ENCODE data around the gene CTDSPL.

Gene CTDSPL

DNA sequence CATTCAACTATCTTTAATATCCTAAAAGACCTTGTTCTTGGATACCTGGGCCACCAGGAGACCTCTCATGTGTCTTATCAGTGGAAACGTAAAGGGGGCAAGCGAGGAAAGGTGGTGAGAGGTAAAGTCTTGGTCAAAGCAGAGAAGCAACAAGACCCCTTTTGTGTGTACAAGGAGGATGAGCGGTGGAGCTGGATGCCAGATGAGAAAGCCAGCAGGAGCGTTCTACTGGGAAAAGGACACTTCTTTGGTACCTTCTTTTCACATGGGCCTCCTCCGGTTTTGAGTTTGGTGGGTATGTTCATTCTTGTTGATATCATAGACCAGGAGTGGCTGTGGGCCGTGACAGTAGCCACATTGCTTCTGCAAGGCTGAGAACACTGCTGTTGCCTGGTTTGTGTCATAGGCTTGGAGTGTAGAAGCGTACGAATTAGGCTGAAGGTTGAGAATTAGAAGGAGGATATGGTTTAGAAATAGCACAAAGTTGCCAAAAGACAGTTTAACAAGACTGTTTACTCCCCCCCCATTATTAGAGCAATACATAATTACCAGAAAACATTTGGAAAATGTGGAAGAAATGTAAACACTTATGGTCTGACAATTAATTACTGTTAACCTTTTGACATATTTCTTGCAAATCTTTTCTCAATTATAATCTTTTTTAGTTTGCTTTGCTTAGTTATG, 82.1 kb downstream of the CTDSPL start:
- no peak for DNase-seq (ENCODE audit: low spot score)

DNA sequence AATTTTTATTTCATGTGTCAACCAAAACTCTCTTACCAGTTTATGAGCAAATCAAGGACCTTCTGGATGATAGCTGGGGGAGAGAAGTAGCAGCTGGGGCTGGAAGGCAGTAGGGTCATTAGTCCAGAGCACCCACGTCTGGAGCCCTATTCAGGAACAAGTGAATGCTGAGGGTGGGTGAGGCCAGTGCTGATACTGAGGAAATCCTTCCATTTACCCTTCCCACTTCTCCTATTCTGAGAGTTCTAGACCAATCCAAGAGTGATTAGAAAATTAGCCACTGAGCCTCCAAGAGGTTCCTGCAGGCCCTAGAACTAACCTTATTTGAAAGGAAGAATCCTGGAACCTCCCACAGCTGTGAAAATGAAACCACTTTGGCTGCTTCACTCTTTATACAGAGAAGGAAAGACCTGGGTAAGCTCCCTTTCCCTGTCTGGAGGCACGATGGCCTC, 82.7 kb downstream of the CTDSPL start:
- DNase-seq (ENCODE audit: low spot score), result no peak

DNA sequence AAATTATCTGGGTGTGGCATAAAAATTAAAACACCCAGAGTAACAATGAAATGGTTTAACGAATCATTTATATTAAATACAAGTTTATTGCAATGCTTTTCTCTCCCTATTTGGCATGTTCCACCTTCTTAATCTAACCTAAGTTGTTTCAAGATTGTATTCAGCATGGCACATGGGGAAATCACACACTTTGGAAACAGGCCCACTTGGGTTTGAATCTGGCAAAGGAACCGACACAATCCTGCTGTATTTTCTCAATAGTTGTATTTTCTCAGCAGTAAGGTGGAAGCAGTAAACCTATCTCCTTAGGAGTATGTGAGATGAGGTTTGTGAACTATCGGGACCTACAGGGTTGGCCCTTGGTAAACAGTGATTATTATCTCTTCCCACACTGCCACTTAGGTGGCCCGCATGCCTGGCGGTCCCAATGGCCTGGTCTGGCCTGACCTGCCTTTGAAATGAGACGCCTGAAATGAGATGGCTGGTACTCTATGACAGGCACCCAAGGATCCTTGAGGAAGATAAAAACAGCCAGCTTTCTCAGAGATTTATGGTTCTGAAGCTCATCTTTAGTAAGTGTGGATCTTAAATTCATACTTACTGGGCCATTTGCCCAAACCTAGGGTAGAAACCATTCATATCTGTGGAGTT, 83.6 kb downstream of the CTDSPL start:
- no peak for DNase-seq (ENCODE audit: low spot score)

DNA sequence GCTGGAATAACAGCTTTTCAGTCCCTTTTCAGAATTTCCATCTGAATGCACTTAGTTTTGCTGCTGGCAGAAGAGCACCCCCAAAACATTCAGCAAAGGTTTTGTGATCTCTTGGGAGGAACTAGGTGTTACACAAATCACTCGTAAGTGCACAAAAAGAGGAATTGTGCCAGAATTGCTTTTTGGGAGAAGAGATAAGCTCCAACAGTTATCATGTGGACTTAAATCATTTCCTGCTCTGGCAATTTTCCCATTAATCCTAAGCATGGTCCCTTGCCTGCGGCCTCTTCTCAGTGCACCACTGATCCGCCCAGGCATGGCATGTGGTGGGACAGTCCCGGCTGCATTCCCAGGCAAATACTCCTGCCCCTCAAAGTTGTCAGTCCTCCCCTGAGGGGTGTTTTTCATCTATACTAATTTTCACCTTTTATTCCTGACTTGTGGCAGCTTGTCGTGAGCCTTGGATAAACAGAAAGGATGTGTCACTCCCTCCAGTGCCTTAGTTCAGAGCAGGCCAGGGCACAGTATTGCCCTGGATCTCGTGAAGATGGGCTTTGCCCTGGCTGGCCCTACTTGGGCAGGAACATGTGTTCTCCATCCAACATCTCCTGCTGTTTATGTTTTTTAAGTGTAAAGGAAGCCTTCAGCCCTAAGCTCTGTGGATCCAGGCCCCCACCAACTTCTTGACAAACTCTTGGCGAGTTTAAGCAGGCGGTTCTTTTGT, 84.3 kb downstream of the CTDSPL start:
- DNase-seq (ENCODE audit: low spot score), result no peak

DNA sequence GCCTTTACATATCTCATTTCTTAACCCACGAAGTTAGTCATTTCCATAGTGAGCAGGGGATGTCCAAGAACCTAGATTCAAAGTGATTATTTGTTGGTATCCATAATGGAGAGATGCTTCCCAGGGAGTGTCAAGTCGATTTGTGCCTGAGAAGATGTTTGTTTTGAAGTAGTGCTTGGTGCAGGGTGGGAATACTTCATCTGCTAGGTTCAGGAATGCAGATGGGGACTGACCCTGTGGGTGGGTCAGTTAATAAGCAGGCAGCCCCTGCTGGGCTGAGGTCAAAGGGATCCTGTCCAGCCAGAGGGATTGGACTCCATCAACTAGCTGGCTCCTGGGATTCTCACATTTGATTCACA, 84.8 kb downstream of the CTDSPL start:
- no peak for DNase-seq (ENCODE audit: low spot score)

DNA sequence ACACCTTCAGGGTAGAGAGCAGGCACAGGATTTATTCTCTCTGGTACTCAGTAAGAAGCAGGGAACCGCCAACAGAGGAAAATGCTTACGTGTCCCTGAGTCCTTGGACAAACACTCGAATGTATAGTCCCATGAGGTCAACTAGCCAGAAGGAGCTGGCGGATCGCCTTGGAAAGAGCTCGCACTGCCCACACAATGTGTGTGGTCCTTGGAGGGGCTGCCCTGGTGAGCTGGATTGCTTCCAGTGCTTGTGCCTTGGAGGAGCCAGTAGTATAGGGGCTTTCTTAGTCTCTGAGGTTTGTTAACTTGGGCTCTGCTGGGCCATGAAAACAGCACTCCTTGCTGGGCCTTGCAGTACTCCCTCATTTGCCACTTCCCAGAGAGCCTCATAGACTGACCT, 88.2 kb downstream of the CTDSPL start:
- no peak for DNase-seq (ENCODE audit: low spot score)

DNA sequence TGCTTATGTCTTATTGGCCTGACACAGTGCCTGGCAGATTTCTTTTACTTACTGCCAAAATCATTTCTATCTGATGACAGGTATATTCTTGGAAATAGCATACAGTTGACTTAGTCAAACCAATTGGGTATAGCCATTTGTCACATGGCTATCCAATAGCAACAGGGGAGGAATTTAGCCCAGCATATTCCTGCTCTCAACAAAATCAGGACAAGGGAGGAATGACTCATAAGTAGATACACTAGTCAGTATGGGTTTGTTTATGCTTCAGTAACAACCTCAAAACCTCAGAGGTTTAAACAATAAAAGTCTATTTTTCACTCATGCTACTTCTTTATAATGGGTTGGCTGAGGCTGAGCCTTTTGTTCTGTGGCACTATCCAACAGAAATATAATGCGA, 90.9 kb downstream of the CTDSPL start:
- peak; percentile 64 for DNase-seq (ENCODE audit: low spot score)

DNA sequence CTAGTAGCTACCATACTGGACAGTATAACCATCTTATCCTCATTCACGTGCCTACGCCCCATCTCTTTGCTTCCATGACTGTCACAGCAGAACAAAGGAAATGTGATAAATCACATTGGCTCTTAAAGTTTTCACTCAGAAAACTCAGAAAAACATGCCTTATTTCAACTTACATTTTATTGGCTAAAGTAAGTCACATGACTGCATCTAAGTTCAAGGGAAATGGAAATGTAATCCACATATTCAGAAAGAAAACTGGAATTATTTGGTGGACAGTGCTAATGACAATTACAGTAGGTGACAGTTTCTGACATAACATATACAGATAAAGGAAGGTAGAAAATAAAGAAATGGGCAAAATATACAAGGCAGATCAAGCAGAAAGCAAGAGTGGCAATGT, 91.5 kb downstream of the CTDSPL start:
- no peak for DNase-seq (ENCODE audit: low spot score)

DNA sequence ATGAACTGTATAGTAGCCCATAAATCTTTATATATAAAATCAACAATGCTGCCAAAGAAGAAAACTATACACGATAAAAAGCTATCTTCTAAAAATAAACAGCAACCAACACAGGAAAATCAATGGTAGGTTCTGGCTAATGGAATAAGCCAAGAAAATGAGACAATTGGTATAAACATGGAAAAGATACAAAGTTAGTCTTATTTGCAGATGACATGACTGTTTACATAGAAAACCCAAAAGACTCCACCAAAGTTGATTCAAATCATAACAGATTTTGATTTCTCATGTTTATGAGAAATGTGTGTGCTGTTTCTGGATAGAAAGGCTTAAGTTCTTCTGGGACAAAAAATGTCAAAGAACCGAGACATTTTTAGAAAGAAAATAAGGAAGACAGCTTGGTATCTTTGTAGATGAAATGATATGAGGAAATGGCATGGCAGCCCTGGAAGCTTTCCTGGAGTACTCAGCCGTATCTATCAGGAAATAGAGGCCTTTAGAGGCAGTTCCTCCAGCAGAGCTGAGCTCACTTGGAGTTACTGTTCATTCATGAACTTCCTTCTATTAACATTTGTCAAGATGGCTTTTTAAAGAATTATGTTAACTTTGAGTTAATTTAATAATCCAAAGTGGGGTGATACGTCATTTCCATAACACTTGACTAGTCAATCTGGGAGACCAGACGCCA, 92.2 kb downstream of the CTDSPL start:
- no peak for DNase-seq (ENCODE audit: low spot score)

DNA sequence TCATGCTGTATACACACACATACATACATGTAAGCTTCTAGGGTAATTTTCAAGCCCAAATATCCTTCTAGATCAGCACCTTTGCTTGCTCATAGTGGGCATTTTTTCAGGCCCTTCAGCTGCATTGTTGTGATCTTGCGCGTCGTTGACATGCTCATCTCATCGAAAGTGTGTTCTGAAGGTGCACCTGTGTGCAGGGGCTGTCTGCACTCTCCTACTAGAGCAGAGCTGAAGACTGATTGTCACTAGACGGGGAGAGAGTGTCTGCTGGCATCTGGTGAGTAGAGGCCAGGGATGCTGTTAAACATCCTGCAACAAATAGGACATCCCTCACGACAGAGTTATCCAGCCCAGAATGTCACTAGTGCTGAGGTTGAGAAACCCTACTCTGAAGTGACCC, 93.2 kb downstream of the CTDSPL start:
- DNase-seq (ENCODE audit: low spot score), result no peak

DNA sequence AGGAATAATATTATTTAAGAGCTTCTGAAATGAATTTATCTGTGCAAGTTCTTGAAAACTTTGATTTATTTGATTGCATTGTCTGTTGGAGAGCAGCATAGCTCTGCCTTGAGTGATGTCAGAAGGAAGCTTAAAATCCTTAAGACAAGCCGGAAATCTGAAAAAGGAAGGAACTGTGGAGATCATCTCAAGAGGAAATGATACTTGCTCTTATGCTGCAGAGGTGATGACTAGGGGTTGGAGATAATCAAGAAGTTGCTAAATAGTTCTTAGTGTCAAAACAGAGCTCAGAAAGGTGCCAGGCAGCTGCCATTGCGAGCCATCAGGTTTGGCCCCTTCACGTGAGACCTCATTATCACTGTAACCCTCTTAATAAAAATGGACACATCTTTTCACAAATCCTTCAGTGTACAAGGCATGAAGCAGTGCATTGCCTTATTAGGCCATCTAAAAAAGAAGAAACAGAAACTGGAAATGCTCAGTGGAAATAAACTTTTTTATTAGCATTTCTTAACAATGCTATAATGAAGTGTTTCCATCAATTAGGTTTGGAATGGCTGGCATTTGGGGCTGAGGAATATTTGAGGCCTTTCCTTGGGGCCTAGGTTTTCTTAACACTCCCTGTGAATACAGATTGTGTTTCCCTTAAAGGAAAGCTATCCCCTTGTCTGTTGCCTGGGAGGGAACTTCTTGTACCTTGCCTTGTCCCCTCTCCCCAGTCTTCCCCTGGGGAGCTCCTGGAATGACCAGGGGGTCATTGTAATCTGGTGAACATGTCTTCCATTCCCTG, 94.4 kb downstream of the CTDSPL start:
- DNase-seq (ENCODE audit: low spot score), result no peak

DNA sequence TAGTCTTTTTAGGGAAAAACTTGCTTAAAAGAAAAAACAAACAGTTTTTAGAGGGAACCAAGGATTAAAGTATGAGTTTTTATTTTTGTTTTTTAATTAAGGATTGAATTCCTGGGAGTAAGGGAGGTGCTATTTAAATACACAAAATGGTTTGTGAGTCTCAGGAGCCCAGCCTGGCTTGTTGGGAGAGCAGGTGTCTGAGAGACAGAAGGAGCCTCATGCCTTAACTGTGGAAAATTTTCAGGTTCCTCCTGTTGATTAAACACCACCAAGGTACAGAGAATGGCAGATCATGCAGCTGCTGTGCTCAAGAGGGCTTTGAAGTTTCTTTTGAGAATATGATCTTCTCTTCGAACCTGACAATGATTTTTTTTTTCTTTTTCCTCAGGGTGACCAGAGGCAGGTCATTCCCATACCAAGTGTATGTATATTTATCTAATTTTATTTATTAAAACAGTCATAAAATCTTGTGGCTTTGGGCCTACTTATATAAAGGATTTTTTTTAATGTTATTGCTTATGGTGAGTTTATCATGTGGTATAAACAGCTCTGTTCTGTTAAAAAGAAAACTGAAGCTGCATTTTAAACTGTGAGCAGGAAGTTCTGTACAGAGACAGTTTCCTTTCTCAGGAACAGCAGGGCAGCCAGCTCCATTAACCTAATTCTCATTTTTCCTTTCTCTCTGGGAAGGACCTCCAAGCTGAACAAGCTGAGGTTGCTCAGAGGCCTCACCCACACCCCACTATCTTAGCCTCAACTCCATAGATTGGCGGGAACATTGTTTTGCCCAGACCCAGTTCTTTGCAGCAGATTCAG, 95.3 kb downstream of the CTDSPL start:
- no peak for DNase-seq (ENCODE audit: low spot score)

DNA sequence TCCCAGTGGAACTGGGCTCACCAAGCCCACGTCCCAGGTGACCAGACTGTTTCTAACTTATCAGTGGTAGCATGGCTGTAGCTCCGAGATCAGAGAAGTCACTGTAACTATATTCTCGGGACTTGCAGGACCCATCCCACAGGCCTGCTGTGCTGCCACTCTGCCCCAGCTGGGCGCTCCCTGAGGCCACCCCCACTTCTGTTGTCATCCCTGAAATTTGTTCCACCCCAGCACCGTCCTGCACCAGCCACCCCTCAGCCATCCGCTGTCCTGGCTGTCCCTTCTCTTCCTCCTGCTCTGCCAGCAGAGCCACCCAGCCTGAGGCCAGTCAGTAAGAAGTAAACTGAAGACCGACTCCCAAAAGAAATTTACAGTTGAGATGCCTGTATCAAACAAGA, 95.9 kb downstream of the CTDSPL start:
- no peak for DNase-seq (ENCODE audit: low spot score)

DNA sequence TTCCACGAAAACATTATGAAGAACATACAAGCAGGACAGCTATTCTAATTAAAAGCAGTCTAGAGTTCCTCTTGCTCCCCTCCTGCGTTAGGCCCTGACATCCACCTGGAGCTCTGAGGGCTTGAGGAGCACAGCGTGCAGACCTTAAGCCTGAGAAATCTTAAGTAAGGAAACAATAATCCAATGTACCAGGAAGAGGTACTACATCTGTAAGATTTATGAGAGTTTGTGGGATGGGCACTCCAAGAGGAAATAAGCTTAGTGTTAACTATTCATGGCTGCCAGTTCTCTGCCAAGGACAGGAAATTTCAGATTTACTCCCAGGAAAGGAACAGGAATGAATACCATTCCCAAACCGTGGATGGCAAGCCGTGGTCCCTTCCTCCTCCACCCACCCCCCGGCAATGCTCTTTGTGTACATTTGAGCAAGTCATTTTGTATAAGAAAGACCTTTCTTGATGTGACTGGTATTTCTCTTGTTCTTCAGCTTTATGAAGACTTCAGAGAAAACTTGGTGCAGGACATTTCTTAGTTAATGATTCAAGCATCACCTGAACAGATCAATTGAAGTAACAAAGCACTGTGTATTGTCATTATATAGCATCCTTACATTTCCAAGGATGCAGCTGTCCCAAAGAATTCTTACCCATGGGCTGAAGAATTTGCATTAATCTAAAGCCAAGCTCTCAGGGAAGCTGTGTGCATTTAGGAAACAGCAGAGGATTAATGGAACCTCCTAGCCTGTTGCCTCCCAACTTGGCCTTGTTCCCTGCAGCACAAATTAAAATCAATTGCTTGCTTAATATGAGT, 100.1 kb downstream of the CTDSPL start:
- DNase-seq (ENCODE audit: low spot score), result no peak

DNA sequence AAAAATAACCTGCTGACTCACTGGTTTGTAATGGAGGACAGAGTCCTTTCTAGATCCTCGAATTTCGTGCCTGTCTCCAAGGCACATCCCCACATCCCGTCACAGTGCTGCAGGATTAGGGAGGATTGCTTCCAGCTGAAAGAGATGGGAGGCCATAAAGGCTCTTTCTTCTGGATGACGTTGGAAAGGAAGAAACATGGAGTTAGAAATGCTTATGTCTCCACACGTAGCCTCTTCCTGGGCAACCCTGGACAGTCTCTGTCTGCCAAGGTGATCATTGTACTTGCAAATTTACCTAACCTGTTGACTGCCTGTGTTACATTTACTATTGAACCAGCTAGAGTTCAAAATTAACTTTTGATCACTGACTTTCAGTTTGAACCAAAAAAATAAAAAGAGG, 101.3 kb downstream of the CTDSPL start:
- DNase-seq (ENCODE audit: low spot score), result no peak

DNA sequence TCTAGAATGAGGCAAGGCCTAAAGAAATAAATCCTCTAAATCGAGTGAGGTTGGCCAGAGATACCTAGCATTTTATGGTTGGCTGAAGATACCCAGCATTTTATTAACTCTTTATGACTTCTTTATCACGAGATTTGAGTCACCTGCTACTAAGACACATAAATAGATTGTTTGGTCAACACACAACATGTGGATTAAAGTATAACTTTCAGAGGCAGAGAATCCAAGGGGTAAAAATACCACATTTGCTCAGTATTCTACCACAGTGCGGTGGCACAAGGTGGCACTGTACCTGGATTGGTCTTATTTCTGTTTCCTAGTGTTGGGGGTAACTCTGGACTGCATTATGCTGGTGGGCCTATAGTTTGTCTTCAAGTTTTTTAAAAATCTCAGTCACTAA, 102.0 kb downstream of the CTDSPL start:
- DNase-seq (ENCODE audit: low spot score), result no peak

DNA sequence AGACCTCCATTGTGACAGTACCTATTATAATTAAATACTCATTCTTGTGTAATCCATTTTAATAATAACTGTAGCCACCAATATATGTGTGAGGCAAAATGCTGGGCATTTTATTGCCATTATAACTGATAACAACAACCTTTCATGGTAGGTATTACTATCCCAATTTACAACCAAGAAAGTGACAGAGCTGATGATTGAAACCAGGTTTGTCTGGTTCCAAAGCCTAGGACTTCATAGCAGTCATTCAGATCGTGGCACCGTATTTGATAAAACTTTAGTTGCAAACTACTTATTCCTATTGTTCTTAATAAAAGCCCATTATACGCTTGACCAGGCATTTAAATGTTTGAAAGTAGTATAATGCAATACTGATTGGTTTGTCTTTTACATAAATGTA, 102.5 kb downstream of the CTDSPL start:
- DNase-seq (ENCODE audit: low spot score), result no peak

DNA sequence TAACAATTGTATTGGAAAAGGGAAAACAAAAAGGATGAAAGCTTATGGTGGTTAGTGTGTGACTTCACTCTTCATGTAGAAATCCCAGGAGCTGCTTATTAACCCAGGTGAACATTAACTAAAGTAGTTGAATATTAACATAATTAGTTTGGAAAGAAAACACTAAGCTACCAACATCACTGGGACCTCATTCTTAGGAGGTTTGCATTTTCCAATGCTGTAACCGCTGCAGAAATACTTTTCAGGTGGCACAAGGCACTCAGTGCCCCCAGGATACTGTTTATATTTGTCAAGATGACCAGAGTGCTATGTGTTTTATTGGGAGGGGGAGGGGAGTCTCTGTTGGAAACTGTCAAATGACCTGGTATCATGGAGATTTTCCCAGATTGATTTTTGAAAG, 103.0 kb downstream of the CTDSPL start:
- no peak for DNase-seq (ENCODE audit: low spot score)

DNA sequence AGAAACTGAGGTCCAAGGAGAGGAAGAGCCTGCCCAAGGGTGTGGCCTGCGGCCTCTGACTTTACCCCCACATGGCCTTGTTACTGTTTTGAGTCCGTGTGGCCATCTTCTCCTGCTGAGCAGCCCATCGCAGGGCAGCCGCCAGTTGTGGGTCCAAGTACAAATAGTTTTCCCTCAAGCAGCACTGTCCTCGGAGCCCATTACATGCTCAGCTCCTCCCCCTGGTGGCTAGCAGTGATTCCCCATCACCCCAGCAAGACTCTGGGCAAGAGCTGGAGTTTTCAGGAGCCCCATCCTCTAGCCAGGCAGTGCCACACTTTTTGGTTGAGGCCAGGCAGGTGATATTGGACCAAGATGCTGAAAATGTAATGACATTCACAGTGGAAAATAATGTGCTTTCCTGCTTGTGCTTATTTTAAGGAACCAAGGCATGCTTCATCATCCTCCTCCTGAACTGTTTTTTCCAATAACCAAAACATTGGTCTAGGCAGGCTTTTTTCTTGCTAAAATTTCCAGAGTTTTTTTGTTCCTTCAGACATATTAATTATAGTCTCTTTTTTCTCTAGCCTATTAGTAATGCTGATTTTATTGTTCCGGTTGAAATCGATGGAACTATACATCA, 105.7 kb downstream of the CTDSPL start:
- DNase-seq (ENCODE audit: low spot score), result peak; percentile 74

DNA sequence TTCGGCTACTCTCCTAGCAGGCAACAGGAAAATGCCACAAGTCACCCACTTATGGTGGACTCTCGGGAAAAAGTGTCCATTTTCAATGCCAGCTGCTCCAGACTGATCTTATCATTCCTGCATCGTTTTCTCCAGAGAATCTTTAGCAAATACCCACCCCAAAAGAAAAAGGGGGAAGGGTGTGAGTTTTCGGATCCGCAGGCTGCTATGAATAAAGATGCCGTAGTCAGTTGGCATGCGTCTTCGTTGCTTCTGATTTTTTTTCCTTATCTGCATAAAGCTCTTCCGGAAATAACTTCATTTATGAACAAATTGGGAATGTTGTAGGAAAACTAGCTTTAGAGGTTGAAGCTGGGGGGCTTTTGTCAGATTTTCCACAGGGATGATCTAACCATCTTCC, 106.5 kb downstream of the CTDSPL start:
- DNase-seq (ENCODE audit: low spot score), result no peak
